HG03025 (cell line): ENCODE measurements around the gene CASP3.
A peak's percentile ranks its signal among the peaks of the same experiment; 100 is the strongest.
"Not testable (repeated sequence)": the region's sequence is repeated elsewhere in the genome, so short reads cannot be mapped to it uniquely, and the experiment has no call there.

ENCODE experiments used
- ATAC-seq: cut with Tn5 transposase; IDR thresholded peaks from one replicate; pipeline ENCODE4 v1.9.1; 2021; ENCODE audit warnings: mild to moderate bottlenecking, moderate library complexity; ENCODE audit not compliant: unreplicated experiment, low FRiP score

Gene CASP3

GRCh38 chr4:184664445-184665210, 15.4 kb upstream of the CASP3 start:
- ATAC-seq, result no peak

- no peak for ATAC-seq
Observed at GRCh38 chr4:184662236-184662635, 13.0 kb upstream of the CASP3 start.

DNA sequence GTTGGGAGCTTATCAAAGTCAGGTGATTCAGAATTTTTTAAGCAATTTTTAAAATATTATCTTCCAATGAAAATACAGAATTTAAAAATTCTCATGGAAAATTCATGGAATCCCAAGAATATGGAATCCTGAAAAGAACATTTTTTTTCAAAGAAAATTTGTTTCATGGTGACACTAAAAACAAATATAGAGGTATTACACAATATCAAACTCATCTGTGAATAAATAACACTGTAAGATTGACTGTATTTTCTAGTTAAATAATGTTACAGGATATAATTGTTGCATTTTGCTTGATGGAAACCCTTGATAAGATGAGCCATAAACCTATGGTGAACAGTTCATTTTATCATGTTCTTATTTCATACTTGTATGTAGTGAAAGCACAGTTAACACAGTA, 11.7 kb upstream of the CASP3 start:
- ATAC-seq, result no peak

- ATAC-seq, result not testable (repeated sequence)
Observed at GRCh38 chr4:184657820-184658219, 8.6 kb upstream of the CASP3 start.

GRCh38 chr4:184657144-184657543, 7.9 kb upstream of the CASP3 start:
- no peak for ATAC-seq

GRCh38 chr4:184655889-184656869, 6.9 kb upstream of the CASP3 start:
- ATAC-seq, result no peak

DNA sequence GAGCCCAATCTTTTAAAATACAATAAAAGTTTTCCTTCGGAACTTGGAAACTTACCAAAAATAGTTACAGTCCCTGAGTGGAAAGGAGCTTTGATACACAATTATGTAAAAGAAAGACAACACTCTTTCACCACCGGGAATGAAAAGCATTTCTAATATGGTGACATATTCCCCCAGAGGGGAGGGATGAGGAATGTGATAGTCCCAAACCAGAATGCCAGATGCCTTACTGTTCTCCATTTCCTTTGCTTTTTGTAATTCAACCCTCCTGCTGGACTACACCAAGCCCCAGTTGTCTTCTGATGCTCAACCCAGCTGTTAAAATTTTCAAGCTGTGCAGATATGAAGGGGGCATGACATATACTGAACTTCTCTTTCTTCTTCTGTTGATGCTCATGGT, 4.4 kb upstream of the CASP3 start:
- no peak for ATAC-seq

DNA sequence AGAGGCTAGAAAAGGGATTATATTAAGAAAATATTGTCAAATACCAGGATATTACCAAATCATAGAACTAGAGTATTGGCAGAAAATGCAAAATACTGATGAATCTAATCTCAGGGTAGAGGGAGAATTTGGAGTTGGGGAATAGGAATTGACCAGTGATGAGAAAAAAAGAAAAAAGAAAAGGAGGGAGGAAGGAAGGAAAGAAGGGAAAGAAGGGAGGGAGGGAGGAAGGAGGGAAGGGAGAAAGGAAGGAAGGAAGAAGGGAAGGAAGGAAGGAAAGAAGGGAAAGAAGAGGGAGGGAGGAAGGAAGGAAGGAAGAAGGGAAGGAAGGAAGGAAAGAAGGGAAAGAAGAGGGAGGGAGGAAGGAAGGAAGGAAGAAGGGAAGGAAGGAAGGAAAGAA, 3.4 kb upstream of the CASP3 start:
- not testable (repeated sequence) for ATAC-seq

GRCh38 chr4:184651899-184652298, 2.7 kb upstream of the CASP3 start:
- ATAC-seq, result no peak

- ATAC-seq, result peak; percentile 21
Observed at GRCh38 chr4:184649971-184650855, 966 bp upstream of the CASP3 start.

- ATAC-seq, result peak; percentile 31
Observed at GRCh38 chr4:184648313-184649025, 778 bp downstream of the CASP3 start.

GRCh38 chr4:184648054-184648312, 1.3 kb downstream of the CASP3 start:
- ATAC-seq, result no peak

DNA sequence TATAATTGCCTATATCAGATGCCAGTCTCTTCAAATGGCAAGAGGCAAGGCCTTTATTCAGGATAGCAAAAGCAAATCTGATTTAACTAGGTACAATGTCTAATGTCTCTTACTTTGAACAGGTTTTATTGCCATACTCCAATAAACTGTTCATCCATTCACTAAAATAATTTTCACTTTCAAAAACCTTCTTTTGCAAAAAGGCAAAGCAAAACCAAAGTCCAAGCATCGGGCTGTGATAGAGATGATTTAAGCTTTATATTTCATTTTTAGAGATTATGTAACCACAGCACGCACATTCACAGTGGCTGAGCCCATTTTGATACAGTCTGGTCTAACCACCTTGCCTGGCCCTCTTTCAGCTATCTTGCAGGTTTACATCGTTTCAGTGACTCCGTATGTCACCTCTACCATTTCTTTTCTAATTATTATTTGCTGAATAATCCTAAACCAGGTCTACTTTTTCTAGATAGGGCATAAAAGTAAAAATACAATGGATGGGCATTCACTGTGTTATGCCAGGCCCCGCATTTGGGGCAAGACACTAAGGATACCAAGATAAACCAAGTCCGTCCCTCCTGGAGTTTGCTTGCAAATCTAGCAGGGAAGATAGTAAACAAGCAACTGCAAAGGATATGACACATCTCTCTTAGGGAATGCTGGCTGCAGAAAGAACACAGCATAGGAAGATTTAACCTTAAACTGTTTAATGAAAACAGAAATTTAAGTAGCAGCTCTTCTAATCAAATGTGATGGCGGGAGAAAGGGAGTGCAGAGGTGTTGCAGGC, 1.8 kb downstream of the CASP3 start:
- ATAC-seq, result no peak

DNA sequence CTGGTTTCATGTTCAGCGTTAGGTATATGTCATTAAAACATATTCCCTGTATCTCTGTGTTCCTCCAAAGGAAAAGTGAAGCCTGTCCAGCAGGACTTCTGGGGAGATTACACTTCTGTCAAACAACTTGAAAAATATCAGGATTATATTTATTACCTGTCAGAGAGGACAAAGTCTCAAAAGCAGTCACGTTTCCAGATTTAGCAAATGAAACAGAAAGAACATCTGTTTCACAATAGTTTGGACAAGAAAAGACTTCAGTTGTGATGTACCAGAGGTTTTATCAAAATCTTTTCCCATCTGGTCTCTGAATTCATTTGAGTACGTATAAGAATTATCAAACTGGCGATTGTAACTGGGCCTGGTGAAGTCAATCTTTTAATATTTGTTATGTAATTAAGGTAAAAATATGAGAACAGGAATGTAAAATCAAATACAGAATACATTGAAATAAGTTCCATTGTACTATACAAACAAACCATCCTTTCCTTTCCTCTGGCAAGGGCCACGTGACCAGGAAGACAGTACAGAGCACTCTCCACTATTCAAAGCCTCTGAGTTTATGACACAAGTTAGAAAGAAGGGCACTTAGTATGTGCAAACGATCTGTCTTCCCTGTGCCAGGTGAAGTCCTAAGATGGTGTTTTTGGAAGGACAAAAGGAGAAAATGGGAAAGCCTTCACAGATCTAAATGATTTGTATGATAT, 3.2 kb downstream of the CASP3 start:
- no peak for ATAC-seq

GRCh38 chr4:184644553-184645307, 4.5 kb downstream of the CASP3 start:
- no peak for ATAC-seq

GRCh38 chr4:184643731-184644130, 5.5 kb downstream of the CASP3 start:
- ATAC-seq, result no peak

DNA sequence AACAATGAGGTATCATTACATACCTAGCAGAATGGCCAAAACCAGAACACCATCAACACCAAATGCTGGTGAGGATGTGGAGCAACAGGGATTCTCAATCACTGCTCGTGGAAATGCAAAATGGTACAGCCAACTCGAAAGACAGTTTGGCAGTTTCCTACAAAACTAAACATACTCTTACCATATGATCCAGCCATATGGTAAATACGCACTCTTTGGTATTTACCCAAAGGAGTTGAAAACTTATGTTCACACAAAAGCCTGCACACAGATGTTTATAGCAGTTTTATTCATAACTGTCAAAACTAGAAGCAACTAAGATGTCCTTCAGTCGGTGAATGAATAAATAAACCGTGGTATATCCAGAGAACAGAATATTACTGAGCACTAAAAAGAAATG, 7.8 kb downstream of the CASP3 start:
- no peak for ATAC-seq

GRCh38 chr4:184641022-184641421, 8.2 kb downstream of the CASP3 start:
- ATAC-seq, result no peak
